ENCODE measurements around the gene TMEM186. TPM values are rescaled to one million over a fixed set of nuclear protein-coding genes. Genes with fewer than 3 reads are reported as not detected.

Gene TMEM186
- total and polyA plus RNA-seq, 2 experiments from 2014 or later: 8.3 to 14.8 TPM

GRCh38 chr16:8828541-8829165, 31.2 kb upstream of the TMEM186 start:
- ATAC-seq (no peak), DNase-seq (ENCODE audit: low spot score) (no peak)
- no peak overlapping the region for H2AFZ ChIP-seq
- H3K36me3 ChIP-seq (ENCODE audit: insufficient read depth): peaks cover 10% of the 10 kb centered on the region
- no peaks in the 10 kb centered on the region for H3K9me2 ChIP-seq (ENCODE audit: insufficient read depth)
- peak overlapping the region; percentile 83; the same call in 1 of the 2 replicates for H3K27ac Mint-ChIP-seq
- no peak overlapping the region for H3K4me3 ChIP-seq
- H3K4me1 ChIP-seq (ENCODE audit: insufficient read depth): peaks cover 48% of the 10 kb centered on the region
- H3K9me3 Mint-ChIP-seq: no peaks in the 10 kb centered on the region; the same call in 2 of the 3 replicates
- H3K27me3 ChIP-seq (ENCODE audit: insufficient read depth): no peaks in the 10 kb centered on the region
- H3K79me2 ChIP-seq (replicated peaks; ENCODE audit: insufficient read depth): peaks cover 4% of the 10 kb centered on the region
- H3K4me2 ChIP-seq: no peak overlapping the region
- H3K27me3 Mint-ChIP-seq (ENCODE audit: insufficient read depth, low read depth, poor library complexity): peaks cover 18% of the 10 kb centered on the region
- peaks cover 33% of the 10 kb centered on the region for H3F3A ChIP-seq (replicated peaks; ENCODE audit: low read depth)
- H3K4me3 Mint-ChIP-seq: no peak overlapping the region
- H3K4me1 Mint-ChIP-seq: peaks cover 55% of the 10 kb centered on the region
- H3K36me3 Mint-ChIP-seq (ENCODE audit: low read depth): peaks cover 68% of the 10 kb centered on the region
- TF ChIP-seq POLR2AphosphoS5 (IDR thresholded peaks at IDR 0.05; ENCODE audit: low read depth): no peak
- no peak for TF ChIP-seq STAT1 (IDR thresholded peaks at IDR 0.05; ENCODE audit: unreplicated experiment)
- no peak for TF ChIP-seq NANOG (IDR thresholded peaks at IDR 0.05; ENCODE audit: borderline replicate concordance)
- no peak for TF ChIP-seq ZNF331 (CRISPR knock-in tag; IDR thresholded peaks at IDR 0.05; ENCODE audit: low read depth)
- TF ChIP-seq EZH2phosphoT487 (IDR thresholded peaks at IDR 0.05; ENCODE audit: unreplicated experiment): no peak
- no peak for TF ChIP-seq CREB1 (CRISPR knock-in tag; IDR thresholded peaks at IDR 0.05; ENCODE audit: low read depth)
- no peak for TF ChIP-seq CTCF (conservative IDR thresholded peaks at IDR 0.05; ENCODE audit: low read depth in 2 of 2)
- no peak for TF ChIP-seq JUNB (IDR thresholded peaks at IDR 0.05; ENCODE audit: unreplicated experiment)
- no peak for TF ChIP-seq ZNF114 (CRISPR knock-in tag; IDR thresholded peaks at IDR 0.05)
- no peak for TF ChIP-seq EZH2 (IDR thresholded peaks at IDR 0.05; ENCODE audit: low read depth, unreplicated experiment)
- no peak for TF ChIP-seq ZNF462 (CRISPR knock-in tag; IDR thresholded peaks at IDR 0.05)
- no peak for TF ChIP-seq ETS1 (IDR thresholded peaks at IDR 0.05)
- TF ChIP-seq REST (IDR thresholded peaks at IDR 0.05; ENCODE audit: unreplicated experiment): no peak
- peak overlapping the region; percentile 46 for H3K27ac ChIP-seq (ENCODE audit: low read depth)
- no peaks in the 10 kb centered on the region for H4K20me1 ChIP-seq (replicated peaks; ENCODE audit: insufficient read depth)

All from GM23338 (cell line).